GM23248 (cell line): ENCODE results near the gene ERFL. TPM values are rescaled to one million over a fixed set of nuclear protein-coding genes. Genes with fewer than 3 reads are reported as not detected.

Experiments
- DNase-seq: peaks from one replicate; pipeline ENCODE4 v3.0.0-alpha.2; 2015
- H2AFZ ChIP-seq: fragments of 200-600 bp; sonication (generic); 2 replicates; pipeline ENCODE4 v1.6.1; 2016; ENCODE audit warnings: antibody characterized with exemption
- H3F3A ChIP-seq: fragments of 200-600 bp; sonication (generic); 2 replicates; pipeline ENCODE4 v1.6.1; 2016; ENCODE audit warnings: mild to moderate bottlenecking, antibody characterized with exemption, mixed run types; ENCODE audit not compliant: insufficient read depth
- H3K27ac ChIP-seq: fragments of 200-600 bp; sonication (generic); 2 replicates; pipeline ENCODE4 v1.5.1; 2016; ENCODE audit warnings: mild to moderate bottlenecking
- H3K27me3 ChIP-seq: fragments of 200-600 bp; sonication (generic); replicated peaks from 2 replicates; pipeline ENCODE4 v1.6.1; 2016; ENCODE audit warnings: mild to moderate bottlenecking; ENCODE audit not compliant: insufficient read depth
- H3K36me3 ChIP-seq: fragments of 200-600 bp; sonication (generic); 2 replicates; pipeline ENCODE4 v1.6.1; 2016; ENCODE audit warnings: low read depth, mild to moderate bottlenecking
- H3K4me1 ChIP-seq: fragments of 200-600 bp; sonication (generic); 2 replicates; pipeline ENCODE4 v1.6.1; 2016; ENCODE audit warnings: mild to moderate bottlenecking; ENCODE audit not compliant: insufficient read depth
- H3K4me2 ChIP-seq: fragments of 200-600 bp; sonication (generic); one replicate; pipeline ENCODE4 v1.6.1; 2016; ENCODE audit warnings: mild to moderate bottlenecking; ENCODE audit not compliant: unreplicated experiment
- H3K4me3 ChIP-seq: fragments of 200-600 bp; sonication (generic); 2 replicates; pipeline ENCODE4 v1.5.1; 2016; ENCODE audit warnings: mild to moderate bottlenecking
- H3K79me2 ChIP-seq: fragments of 200-600 bp; sonication (generic); 2 replicates; pipeline ENCODE4 v1.6.1; 2016; ENCODE audit warnings: mild to moderate bottlenecking; ENCODE audit not compliant: insufficient read depth
- H3K9ac ChIP-seq: fragments of 200-600 bp; sonication (generic); 2 replicates; pipeline ENCODE4 v1.6.1; 2016; ENCODE audit warnings: mild to moderate bottlenecking
- H3K9me2 ChIP-seq: fragments of 200-600 bp; sonication (generic); 2 replicates; pipeline ENCODE4 v1.6.1; 2016; ENCODE audit warnings: mixed run types, mild to moderate bottlenecking, moderate library complexity; ENCODE audit not compliant: insufficient read depth
- H3K9me3 ChIP-seq: fragments of 200-600 bp; sonication (generic); one replicate; pipeline ENCODE4 v1.6.1; 2017; ENCODE audit warnings: low read depth
- H4K20me1 ChIP-seq: fragments of 200-600 bp; sonication (generic); 2 replicates; pipeline ENCODE4 v1.6.0; 2016; ENCODE audit not compliant: insufficient read depth
- EZH2 ChIP-seq: fragments of 200-600 bp; sonication (generic); IDR thresholded peaks from 2 replicates; pipeline ENCODE4 v1.6.1; 2018; ENCODE audit warnings: antibody characterized with exemption, mild to moderate bottlenecking; ENCODE audit not compliant: insufficient read depth, poor library complexity, severe bottlenecking
- EZH2phosphoT487 ChIP-seq: fragments of 200-600 bp; sonication (generic); IDR thresholded peaks from 2 replicates; pipeline ENCODE4 v1.6.1; 2018; ENCODE audit warnings: antibody characterized with exemption, moderate library complexity, mild to moderate bottlenecking, low read depth; ENCODE audit not compliant: insufficient read depth
- WGBS, 2 experiments: methylation state at CpG; one replicate each; pipeline ENCODE4 v1.1.6; 2015 to 2017; ENCODE audit warnings: low lambda C conversion rate in 2 of 2, low coverage in 1 of 2; ENCODE audit errors: missing lambda C conversion rate in 2 of 2; 5-methylcytosine and 5-hydroxymethylcytosine counted together
- in situ Hi-C: fragments of 300-500 bp; cut with MboI; formaldehyde crosslinking; loops from 2 replicates; pipeline ENCODE4 v1.15.0; 2020
- polyA plus RNA-seq: library from polyadenylated mRNA; unstranded; fragments of >200 nt; fragmentation: Nextera tagmentation; extraction: Ambion mirVana; gene quantifications from 2 replicates; pipeline ENCODE4 v1.2.1, GENCODE V29; 2016
- total RNA-seq: library from RNA; depleted of rRNA; stranded (reverse); fragments of >200 nt; shearing (Covaris generic); gene quantifications from 2 replicates; pipeline ENCODE4 v1.2.3, GENCODE V29; 2014

Gene ERFL
- total and polyA plus RNA-seq, 2 experiments from 2014 or later: not detected

GRCh38 chr19:41864374-41864773 is 63.9 kb downstream of the ERFL start:
- no peak overlapping the region for H3K4me3 ChIP-seq
- H3K36me3 ChIP-seq: peaks cover 72% of the 10 kb centered on the region
- H2AFZ ChIP-seq: no peak overlapping the region
- H3K27me3 ChIP-seq: no peaks in the 10 kb centered on the region
- no peak overlapping the region for H3K4me2 ChIP-seq
- no peaks in the 10 kb centered on the region for H3K9me3 ChIP-seq
- H4K20me1 ChIP-seq: peaks cover 28% of the 10 kb centered on the region; the same call in 1 of the 2 replicates
- WGBS, 2 experiments: 80% methylated on average over 5 of the region's 5 CpGs
- TF ChIP-seq EZH2 (no peak), EZH2phosphoT487 (no peak)
- in situ Hi-C loops: no loop called here
- H3K79me2 ChIP-seq: peaks cover 86% of the 10 kb centered on the region
- H3K9ac ChIP-seq: peak overlapping the region; percentile 12; the same call in 1 of the 2 replicates
- H3K9me2 ChIP-seq: no peaks in the 10 kb centered on the region
- no peak overlapping the region for H3K27ac ChIP-seq
- peaks cover 73% of the 10 kb centered on the region for H3F3A ChIP-seq
- no peak for DNase-seq
- H3K4me1 ChIP-seq: peaks cover 27% of the 10 kb centered on the region

- Histone ChIP-seq H3K4me2 (peak overlapping the region; percentile 47), H3K36me3 (peaks cover 64% of the 10 kb centered on the region), H3K9me3 (no peaks in the 10 kb centered on the region), H3K79me2 (peaks cover 83% of the 10 kb centered on the region), H3K9ac (peak overlapping the region; percentile 99), H3F3A (peaks cover 67% of the 10 kb centered on the region), H3K27ac (no peak overlapping the region), H3K4me1 (peaks cover 30% of the 10 kb centered on the region), H4K20me1 (0 out of 2 replicates have a peak, but pooled peaks cover 19% of the 10 kb centered on the region), H3K9me2 (no peaks in the 10 kb centered on the region), H3K27me3 (no peaks in the 10 kb centered on the region), H2AFZ (no peak overlapping the region), H3K4me3 (no peak overlapping the region)
- no peak for TF ChIP-seq EZH2
- TF ChIP-seq EZH2phosphoT487: no peak
- in situ Hi-C loops: no loop called here
- WGBS, 2 experiments: 83 to 87% methylated on average over 11 of the region's 11 CpGs
- DNase-seq: no peak
Observed at GRCh38 chr19:41863209-41863931, 64.9 kb downstream of the ERFL start.

- in situ Hi-C loops: no loop called here
- peaks cover 59% of the 10 kb centered on the region for H3F3A ChIP-seq
- H4K20me1 ChIP-seq: 0 out of 2 replicates have a peak, but pooled peaks cover 15% of the 10 kb centered on the region
- TF ChIP-seq EZH2phosphoT487: no peak
- no peak for TF ChIP-seq EZH2
- WGBS, 2 experiments: 54 to 57% methylated on average over 2 of the region's 2 CpGs
- peaks cover 30% of the 10 kb centered on the region for H3K4me1 ChIP-seq
- H3K4me2 ChIP-seq: peak overlapping the region; percentile 93
- peaks cover 55% of the 10 kb centered on the region for H3K36me3 ChIP-seq
- no peaks in the 10 kb centered on the region for H3K9me2 ChIP-seq
- no peak for DNase-seq
- no peak overlapping the region for H2AFZ ChIP-seq
- peak overlapping the region; percentile 99 for H3K9ac ChIP-seq
- H3K27ac ChIP-seq: no peak overlapping the region
- H3K4me3 ChIP-seq: peak overlapping the region; percentile 76
- H3K27me3 ChIP-seq: no peaks in the 10 kb centered on the region
- H3K79me2 ChIP-seq: peaks cover 74% of the 10 kb centered on the region
- no peaks in the 10 kb centered on the region for H3K9me3 ChIP-seq
Observed at GRCh38 chr19:41862445-41862986, 65.7 kb downstream of the ERFL start.

- Histone ChIP-seq H3K4me3 (peak overlapping the region; percentile 76), H3K27ac (no peak overlapping the region), H3K9ac (peak overlapping the region; percentile 99), H3K79me2 (peaks cover 68% of the 10 kb centered on the region), H2AFZ (no peak overlapping the region), H3K9me3 (no peaks in the 10 kb centered on the region), H3K36me3 (peaks cover 48% of the 10 kb centered on the region), H3K4me2 (peak overlapping the region; percentile 93), H3K27me3 (no peaks in the 10 kb centered on the region), H3K9me2 (no peaks in the 10 kb centered on the region), H4K20me1 (0 out of 2 replicates have a peak, but pooled peaks cover 15% of the 10 kb centered on the region), H3F3A (peaks cover 52% of the 10 kb centered on the region), H3K4me1 (peaks cover 30% of the 10 kb centered on the region)
- WGBS, 2 experiments: 83 to 85% methylated on average over 9 of the region's 9 CpGs
- in situ Hi-C loops: no loop called here
- TF ChIP-seq EZH2phosphoT487: no peak
- TF ChIP-seq EZH2: no peak
- no peak for DNase-seq
Observed at GRCh38 chr19:41861846-41862245, 66.4 kb downstream of the ERFL start.
